Mucosa of stomach (tissue), 1 donor: Measurements from ENCODE around the gene MARCHF11.

ENCODE experiments used
- H3K27me3 ChIP-seq: one replicate; pipeline ENCODE4 v1.7.0; 2013; ENCODE audit warnings: mild to moderate bottlenecking, low read length; ENCODE audit not compliant: control insufficient read depth, insufficient read depth
- H3K36me3 ChIP-seq: one replicate; pipeline ENCODE4 v1.7.0; 2013; ENCODE audit warnings: low read length; ENCODE audit not compliant: control insufficient read depth, insufficient read depth
- H3K4me1 ChIP-seq: one replicate; pipeline ENCODE4 v1.7.0; 2013; ENCODE audit warnings: mild to moderate bottlenecking, low read length; ENCODE audit not compliant: control insufficient read depth, insufficient read depth
- H3K4me3 ChIP-seq: one replicate; pipeline ENCODE4 v1.7.0; 2013; ENCODE audit warnings: low read length
- H3K9ac ChIP-seq: one replicate; pipeline ENCODE4 v1.7.0; 2013; ENCODE audit warnings: mild to moderate bottlenecking, low read length, moderate library complexity
- H3K9me3 ChIP-seq: one replicate; pipeline ENCODE4 v1.7.0; 2013; ENCODE audit warnings: mild to moderate bottlenecking, low read length, moderate library complexity; ENCODE audit not compliant: control insufficient read depth
- donor health status: Pancreatic carcinoma.

The MARCHF11 gene

GRCh38 chr5:16179511-16179935, at the start of gene MARCHF11:
MARCHF11 (minus strand) TSS chr5:16179791; CDS start chr5:16179575, 216 bp downstream.
- no peak within 1 kb of the TSS for H3K4me3 ChIP-seq
- H3K9me3 ChIP-seq: no peaks in the 10 kb centered on the region
- no peaks in the 10 kb centered on the region for H3K36me3 ChIP-seq
- H3K4me1 ChIP-seq: no peaks in the 10 kb centered on the region
- H3K9ac ChIP-seq: no peak within 1 kb of the TSS
- H3K27me3 ChIP-seq: peaks cover 19% of the 10 kb centered on the region

GRCh38 chr5:16225927-16226326, 46.3 kb upstream of the MARCHF11 start:
- Histone ChIP-seq H3K9ac (no peak overlapping the region), H3K4me3 (no peak overlapping the region), H3K27me3 (no peaks in the 10 kb centered on the region), H3K36me3 (no peaks in the 10 kb centered on the region), H3K9me3 (no peaks in the 10 kb centered on the region), H3K4me1 (no peaks in the 10 kb centered on the region)

- no peaks in the 10 kb centered on the region for H3K27me3 ChIP-seq
- no peak overlapping the region for H3K4me3 ChIP-seq
- no peaks in the 10 kb centered on the region for H3K36me3 ChIP-seq
- H3K9me3 ChIP-seq: no peaks in the 10 kb centered on the region
- no peak overlapping the region for H3K9ac ChIP-seq
- no peaks in the 10 kb centered on the region for H3K4me1 ChIP-seq
These were observed 12.7 kb upstream of the MARCHF11 start for GRCh38 chr5:16192311-16192710.

DNA sequence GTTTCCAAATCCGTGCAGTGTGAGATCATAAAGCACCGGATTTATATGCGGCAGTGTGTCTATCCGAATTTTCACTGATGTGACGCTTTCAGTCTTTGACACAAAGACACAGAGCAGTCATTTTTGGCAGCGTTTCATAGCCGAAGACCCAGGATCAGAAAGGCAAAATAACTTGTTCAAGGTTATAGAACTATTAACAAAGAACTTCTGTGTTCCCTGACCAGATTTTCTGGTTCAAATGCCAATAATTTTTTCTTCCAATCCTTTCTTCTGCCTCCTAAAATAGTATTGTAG, 1.1 kb upstream of the MARCHF11 start:
- Histone ChIP-seq H3K27me3 (peaks cover 19% of the 10 kb centered on the region), H3K9ac (no peak overlapping the region), H3K9me3 (no peaks in the 10 kb centered on the region), H3K4me3 (no peak overlapping the region), H3K36me3 (no peaks in the 10 kb centered on the region), H3K4me1 (no peaks in the 10 kb centered on the region)

GRCh38 chr5:16179936-16180788, 571 bp upstream of the MARCHF11 start:
- Histone ChIP-seq H3K9me3 (no peaks in the 10 kb centered on the region), H3K9ac (no peak overlapping the region), H3K4me1 (no peaks in the 10 kb centered on the region), H3K27me3 (peaks cover 19% of the 10 kb centered on the region), H3K4me3 (no peak overlapping the region), H3K36me3 (no peaks in the 10 kb centered on the region)

DNA sequence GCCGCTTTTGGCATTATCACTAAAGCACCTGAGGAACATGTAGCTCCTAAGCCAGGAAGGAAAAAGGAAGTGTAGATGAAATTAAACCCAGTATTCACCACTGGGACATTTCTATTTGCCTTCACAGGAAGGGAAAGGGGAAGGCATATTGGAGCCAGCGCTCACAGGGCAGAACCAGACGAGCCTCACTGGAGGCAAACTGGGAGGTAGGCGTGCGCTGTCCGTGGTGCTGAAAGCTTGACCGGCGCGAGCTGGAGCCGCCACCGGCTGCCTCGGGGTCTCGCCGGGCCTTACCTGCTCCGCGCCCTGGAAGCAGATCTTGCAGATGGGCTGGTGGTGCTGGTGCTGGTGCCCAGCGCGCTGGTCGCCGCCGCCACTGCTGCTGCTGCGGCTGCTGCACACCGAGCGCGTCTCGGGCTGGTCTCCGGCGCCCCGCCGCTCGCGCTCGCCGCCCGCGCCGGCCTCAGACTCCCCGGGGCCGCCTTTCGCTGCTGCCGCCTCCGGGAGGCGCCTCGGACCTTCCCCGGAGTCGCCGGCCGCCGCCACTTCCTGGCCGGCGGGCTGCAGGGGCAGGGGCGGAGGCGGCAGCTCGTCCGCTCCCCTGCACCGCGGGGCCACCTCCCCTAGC, 732 bp downstream of the MARCHF11 start:
- no peak overlapping the region for H3K4me3 ChIP-seq
- no peak overlapping the region for H3K9ac ChIP-seq
- H3K27me3 ChIP-seq: peaks cover 19% of the 10 kb centered on the region
- H3K4me1 ChIP-seq: no peaks in the 10 kb centered on the region
- H3K36me3 ChIP-seq: no peaks in the 10 kb centered on the region
- H3K9me3 ChIP-seq: no peaks in the 10 kb centered on the region

DNA sequence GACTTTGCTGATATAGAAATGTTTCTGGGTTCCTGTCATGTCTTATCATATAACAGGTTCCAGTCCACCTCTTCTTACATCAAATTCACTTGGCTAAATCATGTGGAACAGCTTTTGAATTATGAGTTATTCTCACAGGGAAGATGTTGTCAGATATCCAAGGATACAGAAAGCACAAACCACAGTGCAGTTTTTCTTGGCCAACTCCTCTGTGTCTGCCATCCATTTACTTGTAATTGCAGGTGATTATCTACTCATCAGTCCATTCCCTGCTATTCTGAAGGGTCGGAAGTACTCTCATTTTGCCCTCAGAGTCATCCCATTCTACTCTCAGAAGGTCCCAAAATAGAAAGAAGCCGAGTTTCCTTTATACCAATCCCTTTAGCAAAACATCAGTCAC, 10.0 kb downstream of the MARCHF11 start:
- no peaks in the 10 kb centered on the region for H3K4me1 ChIP-seq
- no peaks in the 10 kb centered on the region for H3K9me3 ChIP-seq
- H3K27me3 ChIP-seq: no peaks in the 10 kb centered on the region
- H3K4me3 ChIP-seq: no peak overlapping the region
- no peaks in the 10 kb centered on the region for H3K36me3 ChIP-seq
- H3K9ac ChIP-seq: no peak overlapping the region

DNA sequence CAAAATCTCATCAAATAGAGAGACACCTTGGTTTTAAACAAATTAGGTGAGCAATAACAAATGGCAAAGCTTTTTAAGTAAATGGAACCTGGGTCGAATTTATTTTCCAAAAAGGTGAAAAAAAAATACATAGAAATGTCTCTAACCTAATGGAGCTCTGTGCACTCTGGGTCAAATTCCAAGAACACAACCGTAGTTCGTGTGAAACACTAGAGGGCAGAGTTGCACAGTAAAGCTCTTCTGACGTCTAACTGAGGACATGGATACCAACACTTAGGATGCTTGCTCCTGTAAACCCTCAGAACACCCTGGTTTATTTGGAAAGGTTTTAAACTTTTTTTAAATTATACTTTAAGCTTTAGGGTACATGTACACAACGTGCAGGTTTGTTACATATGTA, 18.9 kb downstream of the MARCHF11 start:
- no peaks in the 10 kb centered on the region for H3K4me1 ChIP-seq
- no peak overlapping the region for H3K4me3 ChIP-seq

DNA sequence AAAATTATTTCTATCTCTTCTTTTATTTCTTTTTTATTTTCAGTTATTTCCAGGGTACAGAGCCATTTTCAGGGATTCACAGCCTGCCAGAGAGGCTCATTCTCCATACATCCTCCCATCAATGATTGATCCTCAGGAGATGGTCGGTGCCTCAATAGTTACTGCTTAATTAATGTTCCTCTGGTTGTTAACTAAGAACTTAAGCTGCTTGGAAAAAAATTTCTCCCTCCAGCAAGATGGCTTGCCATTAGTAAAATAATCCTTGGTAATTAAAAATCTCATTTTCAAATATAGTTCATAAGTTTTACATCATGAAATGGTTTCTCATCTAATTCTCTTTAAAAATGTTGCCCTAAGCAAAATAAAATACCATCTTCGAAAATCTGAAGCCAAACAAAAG, 20.0 kb downstream of the MARCHF11 start:
- no peaks in the 10 kb centered on the region for H3K27me3 ChIP-seq
- H3K9ac ChIP-seq: no peak overlapping the region
- no peak overlapping the region for H3K4me3 ChIP-seq
- H3K4me1 ChIP-seq: no peaks in the 10 kb centered on the region
- no peaks in the 10 kb centered on the region for H3K36me3 ChIP-seq
- H3K9me3 ChIP-seq: no peaks in the 10 kb centered on the region

More for the DNA sequence above, 18.9 kb downstream of the MARCHF11 start:
- H3K9ac ChIP-seq: no peak overlapping the region
- H3K27me3 ChIP-seq: no peaks in the 10 kb centered on the region
- H3K36me3 ChIP-seq: no peaks in the 10 kb centered on the region
- H3K9me3 ChIP-seq: no peaks in the 10 kb centered on the region

DNA sequence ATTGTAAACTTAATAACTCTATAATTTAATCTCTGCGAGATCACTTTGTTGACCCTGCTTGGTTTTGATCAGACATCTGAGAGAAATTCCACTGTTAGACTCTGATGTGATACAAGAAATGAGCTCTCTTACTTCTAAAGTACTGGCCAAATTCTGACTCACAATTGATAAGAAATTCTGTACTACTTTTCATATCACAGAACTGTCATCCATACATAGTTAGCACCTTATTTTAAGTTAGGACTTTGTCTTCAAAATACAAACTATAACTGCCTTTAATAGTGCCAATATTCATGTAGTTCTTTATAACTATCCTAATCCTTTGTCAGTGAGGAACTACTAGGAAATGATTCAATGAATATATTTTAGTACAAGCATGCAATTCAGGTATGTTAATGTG, 23.4 kb downstream of the MARCHF11 start:
- Histone ChIP-seq H3K9ac (no peak overlapping the region), H3K9me3 (no peaks in the 10 kb centered on the region), H3K4me1 (no peaks in the 10 kb centered on the region), H3K36me3 (no peaks in the 10 kb centered on the region), H3K27me3 (no peaks in the 10 kb centered on the region), H3K4me3 (no peak overlapping the region)

DNA sequence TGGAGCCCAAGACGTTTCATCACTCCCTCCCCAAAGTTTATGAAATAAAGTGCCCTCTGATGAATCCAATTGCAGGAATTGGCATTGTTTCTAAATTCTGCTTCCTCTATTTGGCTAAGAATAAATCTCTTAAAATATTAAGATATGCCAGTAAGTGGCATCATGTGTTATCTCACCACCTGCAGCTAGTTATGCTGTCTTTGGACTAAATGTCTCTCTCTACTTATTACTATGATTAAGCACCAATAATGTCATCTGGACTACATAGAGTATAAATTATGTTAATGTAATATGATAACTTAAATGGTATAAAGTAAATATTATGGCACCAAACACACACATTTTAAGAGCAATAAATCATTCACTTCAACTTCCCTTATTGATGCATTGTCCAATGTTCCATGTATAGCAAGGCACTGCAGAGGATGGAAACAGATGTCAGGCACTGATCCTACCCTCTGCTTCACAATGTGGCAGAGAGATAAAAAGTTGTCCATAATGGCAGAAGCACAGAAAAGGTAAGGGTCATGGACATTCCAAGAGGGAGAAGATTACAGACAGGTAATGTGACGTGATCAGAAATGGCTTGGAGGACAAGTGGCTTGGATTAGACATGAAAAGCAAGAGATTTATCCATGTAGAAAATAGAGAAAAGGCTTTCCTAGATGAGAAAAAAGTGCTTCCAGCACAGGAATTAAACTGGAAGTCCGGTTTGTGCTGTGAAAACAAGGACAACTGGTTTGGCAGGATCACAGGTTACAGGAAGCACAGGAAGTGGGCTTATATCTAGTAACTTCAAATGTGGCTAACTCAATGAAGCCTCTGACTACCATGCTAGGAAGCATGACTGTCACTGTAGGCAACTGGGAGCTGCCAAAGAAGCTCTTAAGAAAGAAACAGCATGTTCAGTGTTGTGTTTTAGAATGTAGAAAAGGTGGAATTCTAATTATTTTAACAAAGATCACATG, 26.7 kb downstream of the MARCHF11 start:
- no peaks in the 10 kb centered on the region for H3K27me3 ChIP-seq
- no peak overlapping the region for H3K4me3 ChIP-seq
- H3K36me3 ChIP-seq: no peaks in the 10 kb centered on the region
- no peak overlapping the region for H3K9ac ChIP-seq
- no peaks in the 10 kb centered on the region for H3K4me1 ChIP-seq
- no peaks in the 10 kb centered on the region for H3K9me3 ChIP-seq

GRCh38 chr5:16149621-16150020, 30.0 kb downstream of the MARCHF11 start:
- Histone ChIP-seq H3K9me3 (no peaks in the 10 kb centered on the region), H3K36me3 (no peaks in the 10 kb centered on the region), H3K27me3 (no peaks in the 10 kb centered on the region), H3K9ac (no peak overlapping the region), H3K4me1 (no peaks in the 10 kb centered on the region), H3K4me3 (no peak overlapping the region)
